Stimulated activated CD4-positive, alpha-beta T cell treated with anti-CD3 and anti-CD28 coated beads, Interleukin-4, amount 100 ng/mL, for 1 hour (primary cell): ENCODE data around the gene ST6GALNAC3.

Experiments used
- DNase-seq: peaks from one replicate; pipeline ENCODE4 v3.0.0-alpha.2; 2020

Gene ST6GALNAC3

GRCh38 chr1:76256289-76257223, 182.0 kb downstream of the ST6GALNAC3 start:
- no peak for DNase-seq

DNA sequence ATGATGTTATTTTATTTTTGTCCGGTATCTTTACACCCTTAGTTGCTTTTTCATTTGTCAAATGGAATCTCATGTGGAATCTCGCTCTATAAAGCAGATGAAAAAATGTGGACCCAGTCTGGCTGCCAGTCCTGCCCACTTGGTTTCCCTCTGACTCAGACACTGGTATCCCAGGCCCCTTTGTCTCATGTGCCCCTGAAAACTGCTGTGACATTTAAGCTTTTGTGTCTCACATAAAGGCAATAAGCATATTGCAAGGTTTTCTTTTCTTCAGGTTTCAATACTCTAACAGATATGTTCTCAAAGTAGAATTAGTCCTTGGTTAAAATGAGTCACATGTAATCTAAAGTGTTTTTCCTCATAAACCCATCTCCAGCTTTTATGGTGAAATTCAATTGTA, 183.3 kb downstream of the ST6GALNAC3 start:
- no peak for DNase-seq

DNA sequence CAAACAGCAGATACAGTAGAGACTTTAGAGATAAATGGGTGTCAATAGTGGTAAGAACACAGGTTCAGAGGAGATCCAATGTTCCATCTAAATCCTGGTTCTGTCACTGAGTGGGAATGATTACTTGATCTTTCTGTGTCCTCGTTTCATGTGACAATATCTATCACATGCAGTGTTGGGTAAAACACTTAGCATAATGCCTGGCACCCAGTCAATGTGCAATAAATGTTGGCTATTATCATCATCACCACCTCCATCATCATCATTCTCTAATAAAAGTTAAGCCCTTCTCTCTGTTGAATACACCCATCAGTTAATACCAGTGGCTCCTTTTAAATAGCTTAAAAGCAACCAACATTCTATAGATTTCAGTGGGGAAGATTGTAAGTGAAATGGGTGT, 184.7 kb downstream of the ST6GALNAC3 start:
- DNase-seq, result no peak

DNA sequence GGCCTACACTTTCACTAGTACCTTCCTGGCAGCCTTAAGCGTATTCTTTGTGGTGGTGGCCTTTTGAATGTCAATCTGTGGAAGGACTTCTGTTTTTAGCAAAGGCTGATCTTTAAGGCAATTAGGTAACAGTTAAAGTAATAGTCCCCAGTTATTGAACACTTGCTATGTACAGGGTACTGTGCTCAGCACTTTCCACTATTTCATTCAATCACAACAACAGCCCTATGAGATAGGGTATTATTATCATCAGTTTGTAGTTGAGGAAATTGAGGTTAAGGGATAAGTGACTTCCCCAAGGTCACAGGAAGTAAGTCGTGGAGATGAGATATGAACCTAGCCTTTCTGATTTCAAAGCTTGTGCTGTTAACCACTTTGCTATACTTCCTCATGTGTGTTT, 185.7 kb downstream of the ST6GALNAC3 start:
- no peak for DNase-seq

DNA sequence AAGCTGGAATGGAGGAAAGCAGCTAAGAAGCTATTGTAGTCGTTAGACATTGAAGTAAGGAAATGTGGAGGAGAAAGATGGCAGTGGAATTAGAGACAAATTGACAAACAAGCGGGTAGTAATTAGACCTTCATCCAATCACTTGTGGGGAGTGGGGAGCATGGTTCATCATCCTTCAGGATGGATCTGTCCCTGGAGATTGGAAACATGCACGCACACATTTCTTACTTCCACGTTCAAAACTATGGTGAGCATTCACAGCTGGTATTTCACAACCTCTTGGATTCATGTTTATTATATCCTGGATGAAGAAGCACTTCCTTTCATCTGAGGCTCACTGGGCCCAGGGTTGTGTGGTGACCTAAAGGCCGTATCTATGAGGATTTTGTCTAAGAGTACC, 188.1 kb downstream of the ST6GALNAC3 start:
- DNase-seq, result no peak

DNA sequence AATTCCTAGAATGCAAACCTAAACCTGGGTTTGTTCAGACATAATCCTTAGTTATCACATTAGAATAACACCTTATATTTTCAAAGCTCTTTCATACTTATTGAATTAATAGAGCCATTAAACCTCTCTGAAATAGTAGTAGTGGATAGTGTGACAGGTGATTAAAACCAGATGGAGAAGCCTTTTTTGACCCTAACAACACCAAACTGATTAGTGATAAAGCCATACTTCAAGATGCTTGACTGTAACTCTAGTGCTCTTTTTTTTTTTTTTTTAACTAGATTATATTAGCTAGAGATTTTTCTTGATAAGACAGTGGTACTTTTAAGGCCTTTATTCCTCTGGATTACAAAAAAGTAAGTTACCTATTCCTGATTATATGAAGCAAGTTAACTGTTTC, 190.1 kb downstream of the ST6GALNAC3 start:
- DNase-seq, result no peak

- no peak for DNase-seq
Observed at GRCh38 chr1:76266762-76267161, 192.2 kb downstream of the ST6GALNAC3 start.

DNA sequence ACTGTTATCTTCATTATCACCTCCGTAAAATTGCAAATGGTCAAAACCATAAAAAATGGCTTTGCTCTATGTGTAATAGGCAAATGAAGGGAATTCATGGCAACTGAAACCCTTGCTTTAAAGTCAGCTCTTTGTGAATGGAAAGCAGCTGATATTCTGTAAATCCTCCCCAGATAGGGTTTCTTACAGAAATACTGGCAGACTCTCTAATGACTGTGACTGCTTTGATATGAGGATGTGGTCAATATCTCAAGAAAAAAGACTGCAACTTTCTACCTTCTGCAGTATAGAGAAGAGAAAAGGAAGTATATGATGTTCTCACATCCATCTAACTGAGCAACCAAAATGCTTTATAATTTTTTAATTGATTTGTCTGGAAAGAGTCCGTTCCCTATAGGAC, 193.1 kb downstream of the ST6GALNAC3 start:
- no peak for DNase-seq

- no peak for DNase-seq
Observed at GRCh38 chr1:76268341-76268740, 193.8 kb downstream of the ST6GALNAC3 start.

DNA sequence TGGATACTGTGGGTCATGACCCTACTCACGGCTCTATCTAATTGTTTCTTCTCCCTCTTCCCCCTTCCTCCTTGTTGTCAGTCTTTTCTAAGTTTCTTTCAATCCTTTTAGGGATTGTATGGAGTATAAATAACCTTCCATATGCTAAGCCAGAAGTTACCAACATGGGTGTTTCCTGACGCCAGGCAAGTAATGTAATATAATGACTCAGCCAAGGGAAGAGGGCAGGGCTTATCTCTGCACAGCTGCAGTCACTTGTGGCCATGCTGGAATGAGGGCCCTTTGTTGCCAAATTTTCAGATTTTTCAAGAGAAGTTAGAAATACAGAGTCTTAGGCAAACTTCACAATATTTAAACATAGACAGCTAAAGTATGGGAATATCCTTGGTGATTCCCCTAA, 194.6 kb downstream of the ST6GALNAC3 start:
- no peak for DNase-seq

GRCh38 chr1:76274302-76274701, 199.8 kb downstream of the ST6GALNAC3 start:
- DNase-seq, result no peak

- DNase-seq, result no peak
Observed at GRCh38 chr1:76274718-76275117, 200.2 kb downstream of the ST6GALNAC3 start.

DNA sequence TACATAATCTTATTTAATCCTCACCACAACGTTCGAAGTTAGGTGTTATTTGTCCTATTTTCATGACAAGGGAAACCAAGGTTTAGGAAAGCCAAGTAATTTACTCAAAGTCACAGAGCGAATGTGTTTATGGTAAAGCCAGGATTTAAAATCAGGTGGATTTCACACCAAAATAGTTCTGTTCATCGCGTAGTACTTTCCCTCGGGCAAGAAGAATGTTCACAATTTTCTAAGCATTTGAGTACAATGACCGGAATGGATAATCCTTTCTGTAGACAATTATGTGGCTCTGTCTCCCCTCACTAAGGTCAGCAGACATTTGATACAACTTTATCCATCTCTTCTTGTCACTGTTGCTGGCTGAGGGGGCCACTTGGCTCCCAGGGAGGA, 204.2 kb downstream of the ST6GALNAC3 start:
- no peak for DNase-seq

GRCh38 chr1:76279101-76279748, 204.7 kb downstream of the ST6GALNAC3 start:
- DNase-seq, result no peak

- DNase-seq, result no peak
Observed at GRCh38 chr1:76281306-76281705, 206.8 kb downstream of the ST6GALNAC3 start.

GRCh38 chr1:76284842-76285241, 210.3 kb downstream of the ST6GALNAC3 start:
- no peak for DNase-seq

DNA sequence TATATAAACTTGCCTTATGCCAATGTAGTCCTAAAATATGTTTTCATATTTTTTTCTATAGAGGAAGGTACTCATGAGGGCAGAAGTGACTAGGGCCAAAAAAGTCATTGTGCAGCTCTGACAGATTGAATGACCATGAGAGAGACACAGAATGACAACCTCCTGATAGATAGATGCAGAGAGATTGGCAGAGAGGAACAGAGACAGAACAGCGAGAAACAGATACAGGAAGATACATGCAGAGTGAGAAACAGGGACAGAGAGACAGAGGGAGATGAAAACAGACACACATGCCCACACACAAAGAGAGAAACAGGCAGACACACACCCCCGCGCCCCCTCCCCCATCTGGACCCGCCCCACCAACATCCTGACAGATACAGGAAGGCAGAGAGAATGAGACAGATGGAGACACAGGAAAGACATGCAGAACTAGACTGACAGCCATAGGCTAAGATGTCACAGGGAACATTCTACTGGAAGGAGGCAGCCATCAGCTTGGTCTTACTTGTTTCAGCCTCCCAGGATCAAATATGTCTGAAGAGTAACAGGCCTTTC, 211.1 kb downstream of the ST6GALNAC3 start:
- DNase-seq, result peak; percentile 26

DNA sequence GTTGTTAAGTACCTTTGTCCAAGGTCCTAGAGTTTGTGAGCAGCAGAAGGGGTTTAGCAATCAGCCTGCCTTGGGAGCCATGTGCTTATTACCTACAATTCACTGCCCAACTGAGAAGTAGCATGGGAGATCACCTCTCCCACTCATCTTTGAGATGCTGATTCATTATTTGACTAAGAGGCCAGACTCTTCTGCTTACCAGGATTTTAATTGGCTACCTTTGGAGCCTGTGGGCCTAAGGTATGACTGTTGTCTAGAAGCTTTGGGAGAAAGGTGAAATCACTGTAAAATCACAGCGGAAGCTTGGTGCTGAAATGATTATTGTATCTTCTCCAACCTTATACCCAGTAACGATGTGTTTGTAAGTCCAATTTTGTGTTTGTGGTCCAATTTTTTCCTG, 213.4 kb downstream of the ST6GALNAC3 start:
- no peak for DNase-seq

- DNase-seq, result no peak
Observed at GRCh38 chr1:76288758-76289483, 214.4 kb downstream of the ST6GALNAC3 start.

DNA sequence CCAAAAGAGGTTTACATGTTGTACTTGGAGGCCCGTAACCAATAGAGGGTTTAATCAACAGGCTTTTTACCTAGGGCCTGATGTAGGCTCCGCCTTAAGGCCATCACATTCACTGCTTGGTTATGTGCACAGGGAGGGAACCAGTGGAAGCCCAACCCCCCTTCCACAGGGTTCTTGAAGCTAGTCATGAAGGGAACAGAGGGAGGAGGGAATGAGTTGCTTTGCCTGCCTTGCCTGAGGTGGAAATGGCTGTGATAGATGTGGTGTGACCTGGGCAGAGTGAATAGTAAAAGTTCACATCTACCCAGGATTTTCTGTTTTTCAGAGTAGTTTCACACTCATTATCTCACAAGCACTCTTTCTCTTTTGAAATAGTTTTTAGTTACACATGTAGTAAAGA, 215.1 kb downstream of the ST6GALNAC3 start:
- DNase-seq, result no peak

GRCh38 chr1:76290271-76290670, 215.7 kb downstream of the ST6GALNAC3 start:
- DNase-seq, result no peak

DNA sequence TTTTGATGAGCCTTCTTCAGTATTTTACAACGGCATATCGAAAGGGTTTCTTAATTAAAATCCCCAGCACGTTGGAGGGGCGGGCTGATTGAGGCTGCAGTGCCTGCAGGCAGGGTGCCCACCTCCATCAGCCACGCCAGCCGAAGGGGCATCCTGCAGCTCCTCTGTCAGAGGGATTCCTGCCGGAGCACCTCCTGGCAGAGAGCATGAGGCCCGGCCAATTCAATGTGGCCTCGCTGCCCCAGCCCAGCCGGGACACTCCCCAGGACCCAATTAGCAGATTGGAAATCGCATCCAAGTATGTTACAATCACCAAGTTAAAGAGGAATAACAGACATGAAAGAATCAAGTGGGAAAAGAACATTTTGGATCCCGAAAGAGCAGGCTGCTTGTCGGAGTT, 216.6 kb downstream of the ST6GALNAC3 start:
- DNase-seq, result no peak

- DNase-seq, result no peak
Observed at GRCh38 chr1:76291737-76292136, 217.2 kb downstream of the ST6GALNAC3 start.
